Measurements from ENCODE around the gene STRIP1.

STRIP1 gene

GRCh38 chr1:110098222-110099026, 64.0 kb downstream of the STRIP1 start:
- no peak for DNase-seq

DNA sequence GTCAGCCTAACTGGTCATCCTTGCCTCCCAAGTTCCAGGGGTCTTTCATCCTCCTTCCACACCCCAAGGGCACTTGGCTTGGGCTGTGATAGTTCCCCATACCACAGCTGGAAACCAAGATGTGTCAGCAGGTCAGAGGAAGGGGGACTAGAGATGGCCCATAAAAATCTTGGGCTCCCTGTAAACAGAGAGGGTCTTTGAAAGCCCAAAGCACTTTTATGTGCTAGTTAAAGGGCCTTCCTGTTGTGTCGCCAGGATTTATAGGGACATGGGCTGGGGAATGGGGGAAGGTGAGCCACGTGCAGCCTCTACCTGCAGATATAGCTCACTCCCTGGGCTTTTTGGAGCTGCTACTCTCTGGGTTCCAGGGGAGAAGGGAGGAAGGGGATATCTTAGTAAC, 65.9 kb downstream of the STRIP1 start:
- no peak for DNase-seq

DNA sequence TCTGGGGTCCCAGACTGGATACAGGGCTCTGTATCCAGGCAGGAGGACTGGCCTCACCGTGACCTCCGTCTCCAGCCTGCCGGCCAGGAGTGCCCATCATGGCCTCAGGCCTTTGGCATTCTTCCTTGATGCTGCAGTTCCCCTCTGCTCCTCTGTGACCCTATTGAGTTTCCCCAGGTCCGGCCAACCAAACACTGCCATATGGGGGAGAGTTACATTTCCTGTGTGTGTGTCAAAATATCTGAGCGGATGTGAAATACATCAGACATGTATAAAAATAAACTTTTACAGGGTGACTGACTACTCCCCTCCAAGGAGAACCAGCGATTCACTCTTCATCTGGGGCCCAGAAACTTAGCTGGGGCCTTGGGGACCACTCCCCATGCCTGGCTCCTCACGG, 67.7 kb downstream of the STRIP1 start:
- DNase-seq = no peak

Measured in right forelimb (tissue), 1 donor.